Glutamatergic neuron (in vitro differentiated cells): ENCODE results near the gene THOC1. TPM values are rescaled to one million over a fixed set of nuclear protein-coding genes. Genes with fewer than 3 reads are reported as not detected.

Source experiments
- DNase-seq: peaks from one replicate; pipeline ENCODE4 v3.0.0; 2022
- H3K27ac Mint-ChIP-seq: one replicate; pipeline ENCODE4 v1.8.0; 2020; ENCODE audit warnings: mild to moderate bottlenecking, mixed read lengths, inconsistent platforms; ENCODE audit not compliant: unreplicated experiment
- H3K27me3 Mint-ChIP-seq: one replicate; pipeline ENCODE4 v1.8.0; 2020; ENCODE audit warnings: mild to moderate bottlenecking, moderate library complexity, mixed read lengths, inconsistent platforms; ENCODE audit not compliant: unreplicated experiment
- H3K36me3 Mint-ChIP-seq: one replicate; pipeline ENCODE4 v1.8.0; 2020; ENCODE audit warnings: mild to moderate bottlenecking, mixed read lengths, inconsistent platforms; ENCODE audit not compliant: unreplicated experiment
- H3K4me1 Mint-ChIP-seq: one replicate; pipeline ENCODE4 v1.8.0; 2020; ENCODE audit warnings: mild to moderate bottlenecking, low read depth, mixed read lengths, inconsistent platforms; ENCODE audit not compliant: unreplicated experiment
- H3K4me3 Mint-ChIP-seq: one replicate; pipeline ENCODE4 v1.8.0; 2020; ENCODE audit warnings: mild to moderate bottlenecking, mixed read lengths, inconsistent platforms; ENCODE audit not compliant: unreplicated experiment
- H3K9me3 Mint-ChIP-seq: one replicate; pipeline ENCODE4 v1.8.0; 2020; ENCODE audit warnings: mild to moderate bottlenecking, moderate library complexity, mixed read lengths, inconsistent platforms; ENCODE audit not compliant: unreplicated experiment
- total RNA-seq: library from RNA; stranded (reverse); fragmentation: NEBNext Ultra II Directional; extraction: Animal tissue kit (Norgen Biotek cat#: 25700); gene quantifications from one replicate; pipeline ENCODE4 v1.2.1, GENCODE V29; 2021; ENCODE audit not compliant: unreplicated experiment
- TF ChIP-seq, protein P1 (sequence below): fragments of 200-600 bp; sonication (generic); IDR thresholded peaks from one replicate; pipeline ENCODE4 v1.5.0; 2021; ENCODE audit not compliant: partially characterized antibody, unreplicated experiment

Gene THOC1
- total RNA-seq, 1 donor from 2014 or later: 62.3 TPM

DNA sequence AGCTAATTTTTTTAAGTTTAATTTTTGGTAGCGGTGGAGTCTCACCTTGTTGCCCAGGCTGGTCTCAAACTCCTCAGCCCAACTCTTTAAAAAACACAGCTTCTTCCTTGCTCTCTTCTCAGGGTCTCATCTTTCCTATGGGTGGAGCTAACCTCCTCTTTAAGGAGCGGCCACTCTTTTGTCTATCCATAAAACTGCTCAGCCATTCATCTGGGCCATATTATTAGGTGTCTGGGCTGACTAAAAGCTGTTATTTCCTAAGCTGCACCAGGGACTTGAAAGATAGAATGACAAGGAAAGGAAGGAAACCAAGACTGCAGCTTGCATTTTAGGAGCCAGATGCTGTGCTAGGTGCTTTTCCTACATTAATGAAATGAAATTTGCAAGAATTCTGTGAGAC, 35.8 kb upstream of the THOC1 start:
- H3K9me3 Mint-ChIP-seq: no peaks in the 10 kb centered on the region
- H3K4me3 Mint-ChIP-seq: no peak overlapping the region
- no peak overlapping the region for H3K27ac Mint-ChIP-seq
- peaks cover 2% of the 10 kb centered on the region for H3K27me3 Mint-ChIP-seq
- H3K36me3 Mint-ChIP-seq: no peaks in the 10 kb centered on the region
- TF ChIP-seq, protein P1, sequence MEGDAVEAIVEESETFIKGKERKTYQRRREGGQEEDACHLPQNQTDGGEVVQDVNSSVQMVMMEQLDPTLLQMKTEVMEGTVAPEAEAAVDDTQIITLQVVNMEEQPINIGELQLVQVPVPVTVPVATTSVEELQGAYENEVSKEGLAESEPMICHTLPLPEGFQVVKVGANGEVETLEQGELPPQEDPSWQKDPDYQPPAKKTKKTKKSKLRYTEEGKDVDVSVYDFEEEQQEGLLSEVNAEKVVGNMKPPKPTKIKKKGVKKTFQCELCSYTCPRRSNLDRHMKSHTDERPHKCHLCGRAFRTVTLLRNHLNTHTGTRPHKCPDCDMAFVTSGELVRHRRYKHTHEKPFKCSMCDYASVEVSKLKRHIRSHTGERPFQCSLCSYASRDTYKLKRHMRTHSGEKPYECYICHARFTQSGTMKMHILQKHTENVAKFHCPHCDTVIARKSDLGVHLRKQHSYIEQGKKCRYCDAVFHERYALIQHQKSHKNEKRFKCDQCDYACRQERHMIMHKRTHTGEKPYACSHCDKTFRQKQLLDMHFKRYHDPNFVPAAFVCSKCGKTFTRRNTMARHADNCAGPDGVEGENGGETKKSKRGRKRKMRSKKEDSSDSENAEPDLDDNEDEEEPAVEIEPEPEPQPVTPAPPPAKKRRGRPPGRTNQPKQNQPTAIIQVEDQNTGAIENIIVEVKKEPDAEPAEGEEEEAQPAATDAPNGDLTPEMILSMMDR: no peak
- no peak for DNase-seq
- H3K4me1 Mint-ChIP-seq: peaks cover 9% of the 10 kb centered on the region

DNA sequence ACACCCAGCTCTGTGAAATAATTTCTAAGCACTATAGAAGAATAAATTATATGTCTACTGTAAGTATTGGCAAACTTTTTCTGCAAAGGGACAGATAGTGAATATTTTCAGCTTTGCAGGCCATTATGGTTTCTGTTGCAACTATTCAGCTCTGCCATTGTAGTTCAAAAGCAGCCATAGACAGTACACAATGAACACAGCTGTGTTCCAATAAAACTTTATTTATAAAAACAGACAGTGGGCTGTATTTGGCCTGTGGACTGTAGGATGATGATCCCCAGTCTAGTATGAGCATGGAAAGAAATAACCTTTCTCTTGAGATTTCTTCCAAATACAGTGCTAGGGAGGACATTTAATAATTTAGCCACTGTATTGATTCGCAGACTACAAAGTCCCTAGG, 35.2 kb upstream of the THOC1 start:
- Mint-ChIP-seq H3K36me3 (no peaks in the 10 kb centered on the region), H3K9me3 (no peaks in the 10 kb centered on the region), H3K27ac (no peak overlapping the region), H3K27me3 (peaks cover 2% of the 10 kb centered on the region), H3K4me3 (no peak overlapping the region), H3K4me1 (peaks cover 9% of the 10 kb centered on the region)
- TF ChIP-seq, protein P1: no peak
- DNase-seq: no peak

DNA sequence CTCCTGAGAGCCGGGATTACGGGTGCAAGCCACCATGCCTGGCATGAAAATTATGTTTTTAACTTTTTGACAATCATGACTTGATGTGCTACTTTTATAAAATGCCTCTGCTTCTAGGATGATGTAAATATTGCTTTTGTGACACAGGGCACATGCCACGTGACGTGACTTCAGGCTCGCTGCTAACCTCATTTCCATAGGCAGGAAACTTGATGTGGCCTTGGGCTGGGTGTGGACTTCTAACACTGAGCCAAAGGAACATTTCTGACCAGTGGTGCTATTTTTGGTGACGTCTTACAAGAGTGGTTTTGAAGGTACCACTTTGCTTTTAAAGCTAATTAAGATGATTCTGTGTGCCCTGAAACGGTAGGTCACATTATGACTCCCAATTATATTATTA, 34.2 kb upstream of the THOC1 start:
- H3K27ac Mint-ChIP-seq: no peak overlapping the region
- H3K9me3 Mint-ChIP-seq: no peaks in the 10 kb centered on the region
- TF ChIP-seq, protein P1: no peak
- DNase-seq: no peak
- H3K27me3 Mint-ChIP-seq: no peaks in the 10 kb centered on the region
- H3K4me3 Mint-ChIP-seq: no peak overlapping the region
- H3K36me3 Mint-ChIP-seq: no peaks in the 10 kb centered on the region
- H3K4me1 Mint-ChIP-seq: peaks cover 9% of the 10 kb centered on the region

DNA sequence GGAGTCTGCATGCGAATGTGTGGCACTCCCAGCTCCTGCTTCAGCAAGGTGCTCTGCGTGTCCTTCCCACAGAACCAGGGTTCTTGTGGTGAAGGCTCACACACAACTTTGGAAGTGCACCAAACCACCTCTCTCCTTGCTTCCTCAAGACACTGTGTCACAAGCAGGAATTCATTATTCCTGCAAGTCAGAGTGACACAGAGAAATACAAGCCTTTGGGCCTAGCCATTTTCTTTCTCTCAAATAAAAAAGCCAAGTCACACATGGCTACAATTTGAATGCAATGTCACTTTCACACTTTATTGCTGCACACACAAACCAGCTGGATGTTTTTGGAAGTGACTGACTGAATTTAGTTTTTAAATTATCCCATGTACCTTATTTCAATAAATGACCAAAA, 30.1 kb upstream of the THOC1 start:
- no peak overlapping the region for H3K27ac Mint-ChIP-seq
- H3K36me3 Mint-ChIP-seq: no peaks in the 10 kb centered on the region
- TF ChIP-seq, protein P1: no peak
- H3K27me3 Mint-ChIP-seq: no peaks in the 10 kb centered on the region
- H3K4me3 Mint-ChIP-seq: no peak overlapping the region
- no peak for DNase-seq
- H3K9me3 Mint-ChIP-seq: no peaks in the 10 kb centered on the region
- no peaks in the 10 kb centered on the region for H3K4me1 Mint-ChIP-seq

DNA sequence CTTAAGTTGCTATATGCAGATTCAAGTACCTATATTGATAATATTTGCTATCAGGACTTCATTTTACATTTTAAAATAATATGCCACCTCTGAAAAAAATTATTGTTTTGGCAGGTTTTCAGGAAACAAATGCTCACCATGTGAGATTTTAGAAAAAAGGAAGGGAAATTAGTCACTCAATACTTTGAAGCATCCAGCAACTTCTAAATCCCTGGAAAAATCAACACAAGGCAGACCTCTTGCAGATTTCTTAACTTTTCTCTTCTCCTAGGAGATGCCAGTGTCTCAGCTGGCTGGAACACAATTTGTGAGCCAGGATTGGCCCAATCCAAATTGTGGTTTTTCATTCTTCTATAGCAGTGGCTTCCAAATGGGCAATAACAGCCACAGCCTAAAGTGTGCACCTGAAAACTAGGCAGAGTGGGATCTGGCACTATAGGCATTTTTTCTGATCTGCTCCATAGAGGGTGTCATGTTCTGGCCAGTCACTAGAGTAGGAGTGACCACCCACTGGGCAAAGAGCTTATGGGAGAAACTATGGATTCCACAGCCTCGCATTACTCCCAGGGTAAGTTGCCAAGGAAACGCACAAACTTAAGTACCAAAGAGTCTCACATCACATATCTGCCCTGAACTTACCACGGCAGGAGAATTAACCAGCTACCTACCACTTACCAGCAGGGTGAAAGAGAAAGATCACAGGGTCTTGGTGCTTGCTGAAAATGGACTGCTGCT, 28.1 kb upstream of the THOC1 start:
- no peak overlapping the region for H3K27ac Mint-ChIP-seq

More for the DNA sequence above, 28.1 kb upstream of the THOC1 start:
- DNase-seq: no peak
- Mint-ChIP-seq H3K9me3 (no peaks in the 10 kb centered on the region), H3K4me3 (no peak overlapping the region), H3K36me3 (no peaks in the 10 kb centered on the region), H3K4me1 (no peaks in the 10 kb centered on the region), H3K27me3 (no peaks in the 10 kb centered on the region)
- TF ChIP-seq, protein P1: no peak
